ENCODE data around the gene LRP4.

DNA sequence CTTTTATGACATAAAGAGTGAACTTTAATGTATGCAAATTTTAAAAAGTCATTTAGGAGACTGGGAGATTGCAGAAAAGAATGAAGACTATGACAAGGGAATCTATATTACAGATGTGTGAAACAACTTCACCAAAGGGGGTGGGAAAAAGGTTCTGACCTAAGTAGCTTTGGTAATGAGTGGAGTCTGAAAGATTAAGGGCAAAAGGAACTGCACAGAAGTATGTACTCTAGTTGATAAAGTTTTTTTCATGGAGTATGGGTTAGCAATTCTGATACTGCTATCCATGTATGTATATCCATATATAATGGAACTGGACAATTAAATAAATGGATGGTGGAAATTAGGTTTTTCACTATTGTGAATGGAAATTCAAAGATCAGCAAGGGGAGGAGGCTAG is 81.5 kb downstream of the LRP4 start:
- TF ChIP-seq CTCF (IDR thresholded peaks at IDR 0.05; ENCODE audit: control extremely low read depth in 1 of 3, insufficient read depth in 1 of 3, low read depth in 1 of 3, low read length in 3 of 3) = no peak
- no peak for TF ChIP-seq USF2 (IDR thresholded peaks at IDR 0.05; ENCODE audit: low read length)
- TF ChIP-seq BRCA1 (IDR thresholded peaks at IDR 0.05; ENCODE audit: low read depth, low read length) = no peak
- no peak for TF ChIP-seq ASH2L (IDR thresholded peaks at IDR 0.05; ENCODE audit: low read length)
- no peak for TF ChIP-seq YY1 (IDR thresholded peaks at IDR 0.05; ENCODE audit: low read depth, low read length)
- no peak for TF ChIP-seq JUND (IDR thresholded peaks at IDR 0.05; ENCODE audit: low read length)
- TF ChIP-seq NRF1 (IDR thresholded peaks at IDR 0.05; ENCODE audit: low read depth, low read length) = no peak
- no peak for TF ChIP-seq POLR2A (IDR thresholded peaks at IDR 0.05; ENCODE audit: control extremely low read depth in 1 of 2, low read depth in 2 of 2, low read length in 2 of 2)
